Suprapubic skin (tissue), 4 donors: ENCODE results near the gene ADRA1B.

Experiments
- EP300 ChIP-seq: sonication (generic); formaldehyde crosslinking; IDR thresholded peaks from one replicate; pipeline ENCODE4 v1.6.1; 2017; ENCODE audit warnings: antibody characterized with exemption
- POLR2A ChIP-seq, 2 donors: fragments of 450-650 bp; IDR thresholded peaks; one replicate each; pipeline ENCODE4 v1.6.1; 2017; ENCODE audit warnings: antibody characterized with exemption in 2 of 2, mild to moderate bottlenecking in 2 of 2, moderate library complexity in 2 of 2
- POLR2AphosphoS5 ChIP-seq, 3 donors: sonication (generic); formaldehyde crosslinking; IDR thresholded peaks; one replicate each; pipeline ENCODE4 v1.6.1; 2017; ENCODE audit warnings: antibody characterized with exemption in 3 of 3
- TF ChIP-seq, protein P1 (sequence below), 2 donors: fragments of 200-600 bp in 1 of 2; fragments of 450-650 bp in 1 of 2; sonication (generic) in 1 of 2; IDR thresholded peaks; one replicate each; pipeline ENCODE4 v1.5.1; 2016 to 2019; ENCODE audit warnings: antibody characterized with exemption in 2 of 2, mild to moderate bottlenecking in 1 of 2, moderate library complexity in 1 of 2

DNA sequence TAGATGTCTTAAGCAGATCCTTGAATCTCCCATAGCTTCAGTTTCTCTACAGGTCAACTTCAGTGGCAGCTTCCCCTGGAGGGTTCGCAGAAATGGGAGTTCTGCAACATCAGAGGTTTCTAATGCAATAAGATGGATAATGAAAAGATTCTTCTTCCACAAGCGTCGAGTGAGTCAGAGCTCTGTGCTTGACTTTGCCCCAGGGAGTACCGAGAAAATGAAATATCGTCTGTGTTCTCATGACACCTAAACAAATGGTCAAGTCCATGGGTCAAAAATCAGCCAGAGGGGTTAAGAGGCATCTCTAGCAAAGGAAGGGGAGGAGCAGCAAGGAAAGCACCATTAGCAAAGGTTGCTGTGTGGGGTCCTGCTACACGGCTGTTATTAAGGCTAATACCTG, 3.2 kb upstream of the ADRA1B start:
- TF ChIP-seq POLR2A (IDR thresholded peaks at IDR 0.05) (no peak), EP300 (no peak), POLR2AphosphoS5 (IDR thresholded peaks at IDR 0.05) (no peak)
- TF ChIP-seq, protein P1, sequence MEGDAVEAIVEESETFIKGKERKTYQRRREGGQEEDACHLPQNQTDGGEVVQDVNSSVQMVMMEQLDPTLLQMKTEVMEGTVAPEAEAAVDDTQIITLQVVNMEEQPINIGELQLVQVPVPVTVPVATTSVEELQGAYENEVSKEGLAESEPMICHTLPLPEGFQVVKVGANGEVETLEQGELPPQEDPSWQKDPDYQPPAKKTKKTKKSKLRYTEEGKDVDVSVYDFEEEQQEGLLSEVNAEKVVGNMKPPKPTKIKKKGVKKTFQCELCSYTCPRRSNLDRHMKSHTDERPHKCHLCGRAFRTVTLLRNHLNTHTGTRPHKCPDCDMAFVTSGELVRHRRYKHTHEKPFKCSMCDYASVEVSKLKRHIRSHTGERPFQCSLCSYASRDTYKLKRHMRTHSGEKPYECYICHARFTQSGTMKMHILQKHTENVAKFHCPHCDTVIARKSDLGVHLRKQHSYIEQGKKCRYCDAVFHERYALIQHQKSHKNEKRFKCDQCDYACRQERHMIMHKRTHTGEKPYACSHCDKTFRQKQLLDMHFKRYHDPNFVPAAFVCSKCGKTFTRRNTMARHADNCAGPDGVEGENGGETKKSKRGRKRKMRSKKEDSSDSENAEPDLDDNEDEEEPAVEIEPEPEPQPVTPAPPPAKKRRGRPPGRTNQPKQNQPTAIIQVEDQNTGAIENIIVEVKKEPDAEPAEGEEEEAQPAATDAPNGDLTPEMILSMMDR (IDR thresholded peaks at IDR 0.05) = no peak
